SW 1271 (cell line): ENCODE measurements around the gene DACT2.

Experiments
- DNase-seq, 2 experiments: peaks; one replicate each; lab custom pipeline; 2025; lab: John Stamatoyannopoulos, UW

DACT2 gene

DNA sequence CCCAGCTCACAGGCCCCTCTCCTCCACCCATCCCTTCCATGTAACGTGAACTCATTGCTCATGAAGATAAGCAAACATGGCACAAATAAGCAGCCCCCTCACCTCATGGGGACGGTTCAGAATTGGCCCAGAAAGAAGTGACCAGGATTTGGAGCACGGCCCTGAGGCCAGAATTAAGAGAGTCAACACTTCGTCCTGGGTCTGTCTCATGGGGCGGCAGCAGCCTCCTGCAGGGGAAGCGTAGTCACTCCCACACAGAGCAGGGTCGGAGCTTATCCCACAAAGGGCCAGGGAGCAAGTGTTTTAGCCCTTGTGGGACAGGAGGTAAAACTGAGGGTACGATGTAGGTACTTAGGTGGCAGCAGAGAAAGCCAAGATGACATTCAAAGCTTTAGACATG is 28.6 kb upstream of the DACT2 start:
- no peak for DNase-seq

DNA sequence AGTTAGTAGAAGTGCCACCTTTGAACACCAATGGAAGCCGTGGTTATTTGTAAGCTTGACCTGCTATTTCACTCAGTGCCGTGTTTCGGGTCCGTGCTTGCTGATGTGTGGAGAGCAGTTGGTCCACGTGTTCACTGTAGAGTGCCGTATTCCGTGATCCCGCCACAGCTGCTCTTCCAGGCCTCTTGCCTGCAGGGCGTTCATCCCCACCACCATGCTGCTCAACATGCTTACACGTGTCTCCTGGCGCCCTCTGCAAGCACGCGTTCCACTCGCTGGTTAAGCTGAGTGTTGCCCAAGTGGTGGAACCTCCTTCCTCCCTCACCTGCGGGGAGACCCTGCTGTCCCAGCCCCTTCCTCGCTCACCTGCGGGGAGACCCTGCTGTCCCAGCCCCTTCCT is 28.0 kb upstream of the DACT2 start:
- no peak for DNase-seq

DNA sequence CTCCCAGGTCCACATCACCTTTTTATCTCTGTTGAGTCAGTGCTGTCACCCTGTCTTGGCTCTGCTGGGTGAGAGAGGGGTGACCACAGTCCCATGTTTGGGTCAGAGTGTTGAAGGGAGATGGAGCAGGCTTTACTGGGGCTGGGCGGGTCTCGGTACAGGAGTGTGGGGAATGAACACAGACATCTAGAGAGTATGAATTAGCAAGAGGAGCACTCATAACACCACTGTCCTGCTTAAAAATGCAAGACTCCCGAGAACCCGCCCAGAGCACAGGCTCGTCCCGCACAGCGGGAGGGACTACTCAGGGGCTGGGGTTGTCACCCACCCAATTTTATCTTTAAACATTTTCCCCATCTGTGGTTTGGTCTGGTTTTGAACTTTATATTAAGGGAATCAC is 27.5 kb upstream of the DACT2 start:
- DNase-seq = no peak

DNA sequence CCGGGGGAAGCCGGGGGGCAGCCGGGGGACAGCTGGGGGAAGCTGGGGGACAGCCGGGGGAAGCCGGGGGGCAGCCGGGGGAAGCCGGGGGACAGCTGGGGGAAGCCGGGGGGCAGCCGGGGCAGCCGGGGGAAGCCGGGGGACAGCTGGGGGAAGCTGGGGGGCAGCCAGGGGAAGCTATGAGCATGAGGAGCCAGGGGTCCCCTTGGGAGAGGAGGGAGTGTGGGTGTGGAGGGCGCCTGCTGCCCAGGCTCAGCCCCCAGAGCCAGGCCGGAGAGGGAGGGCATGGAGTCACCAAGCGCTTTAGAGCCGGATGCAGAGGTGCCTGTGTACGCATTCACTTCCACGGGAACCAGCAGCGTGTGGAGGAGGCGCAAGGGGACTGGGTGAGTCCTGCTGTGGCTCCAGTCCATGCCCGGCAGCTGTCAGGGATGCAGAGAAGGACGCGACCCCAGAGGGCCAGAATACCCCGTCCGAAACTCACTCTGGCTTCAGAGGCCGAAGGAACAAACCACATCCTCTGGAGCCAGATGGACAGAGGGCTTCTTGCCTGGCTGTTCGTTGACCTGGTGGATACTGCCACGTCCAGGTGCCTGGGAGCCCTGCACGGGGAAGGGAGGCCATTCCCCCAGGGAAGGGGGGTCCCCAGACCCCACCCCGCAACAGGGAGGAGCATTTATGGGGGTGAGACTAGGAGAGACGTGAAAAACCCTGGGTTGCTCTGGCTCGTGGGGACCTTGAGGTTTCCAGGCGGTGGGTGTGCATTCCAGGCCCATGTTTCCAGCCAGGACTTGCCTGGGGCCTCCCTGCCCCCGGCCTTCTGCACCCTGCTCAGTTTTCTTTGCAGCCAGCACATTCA is 26.5 kb upstream of the DACT2 start:
- no peak for DNase-seq

DNA sequence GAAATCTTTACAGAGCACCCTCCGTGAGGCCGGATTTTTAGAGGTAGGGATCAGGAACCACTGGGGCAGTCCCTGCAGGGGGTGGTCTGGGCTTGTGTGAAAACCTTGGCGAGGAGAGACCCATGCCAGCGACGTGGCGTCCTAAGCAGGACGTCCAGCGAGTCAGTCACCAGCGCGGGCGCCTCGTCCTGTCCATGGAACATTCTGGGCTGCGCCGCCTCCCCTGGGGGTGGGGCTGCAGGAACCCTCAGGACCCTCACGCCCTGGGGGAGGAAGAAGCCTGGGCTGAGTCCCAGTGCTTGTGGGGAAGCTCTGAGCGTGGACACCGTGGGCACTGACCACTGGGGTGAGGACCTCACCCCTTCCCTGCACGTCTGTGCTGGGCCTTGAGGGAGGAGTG is 25.7 kb upstream of the DACT2 start:
- DNase-seq = no peak

DNA sequence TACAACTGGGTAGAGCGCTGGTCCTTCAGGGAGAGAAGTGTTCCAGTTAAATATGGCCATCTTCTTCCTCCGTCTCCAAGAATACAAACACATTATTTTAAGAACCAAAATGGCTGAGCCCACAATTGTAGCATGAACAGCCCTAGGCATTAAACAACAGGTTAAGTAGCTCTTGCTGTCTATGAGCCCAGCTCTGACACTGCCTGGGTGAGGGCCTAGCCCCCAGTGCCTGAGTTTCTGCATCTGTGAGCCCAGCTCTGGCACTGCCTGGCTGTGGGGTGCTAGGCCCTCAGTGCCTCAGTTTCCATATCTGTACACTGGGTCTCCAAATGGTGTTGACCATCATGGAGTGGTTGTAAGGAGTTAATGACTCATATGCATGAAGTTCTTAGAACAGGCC is 24.8 kb upstream of the DACT2 start:
- no peak for DNase-seq

DNA sequence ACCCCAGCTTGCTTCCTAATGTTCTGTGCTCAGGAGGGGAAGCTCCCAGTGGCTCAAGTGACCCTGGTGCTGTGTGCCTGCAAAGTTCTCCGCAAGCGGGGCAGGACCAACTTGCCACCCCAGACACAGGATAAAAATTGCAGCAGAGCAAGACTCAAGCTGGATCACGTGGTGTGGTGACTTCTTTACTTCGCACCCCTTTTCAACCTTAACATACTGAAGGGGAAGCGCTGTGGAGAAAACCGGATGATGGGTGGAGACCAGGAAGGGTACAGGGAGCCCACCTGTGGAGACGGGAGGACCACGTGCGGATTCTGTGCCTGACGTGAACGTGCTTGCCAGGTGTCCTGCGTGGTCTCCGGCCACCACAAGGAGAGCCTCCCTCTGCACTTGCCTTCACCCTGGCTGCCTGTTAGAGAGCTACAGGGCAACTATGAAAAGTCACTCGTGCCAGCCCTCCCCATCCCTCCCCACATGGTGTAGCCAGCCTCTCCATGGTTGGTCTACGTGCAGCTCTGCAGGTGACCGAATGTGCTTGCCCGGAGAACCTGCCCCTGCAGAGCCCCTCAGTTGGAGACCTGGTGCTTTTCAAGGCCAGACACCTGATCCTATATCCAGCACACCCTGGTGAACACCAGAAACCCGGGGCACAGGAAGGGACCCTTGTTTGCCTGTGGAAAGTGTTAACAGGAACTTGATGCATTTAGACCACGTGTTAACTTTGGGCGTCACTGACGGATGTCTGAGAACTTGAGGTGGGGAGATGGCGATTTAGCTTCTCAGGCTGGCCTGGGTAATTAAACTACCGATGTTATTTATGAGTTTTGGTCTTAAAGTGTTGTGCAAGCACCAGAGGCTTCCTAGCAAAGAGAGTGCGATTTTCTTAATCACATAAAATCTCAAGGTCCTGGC is 23.9 kb upstream of the DACT2 start:
- no peak for DNase-seq

DNA sequence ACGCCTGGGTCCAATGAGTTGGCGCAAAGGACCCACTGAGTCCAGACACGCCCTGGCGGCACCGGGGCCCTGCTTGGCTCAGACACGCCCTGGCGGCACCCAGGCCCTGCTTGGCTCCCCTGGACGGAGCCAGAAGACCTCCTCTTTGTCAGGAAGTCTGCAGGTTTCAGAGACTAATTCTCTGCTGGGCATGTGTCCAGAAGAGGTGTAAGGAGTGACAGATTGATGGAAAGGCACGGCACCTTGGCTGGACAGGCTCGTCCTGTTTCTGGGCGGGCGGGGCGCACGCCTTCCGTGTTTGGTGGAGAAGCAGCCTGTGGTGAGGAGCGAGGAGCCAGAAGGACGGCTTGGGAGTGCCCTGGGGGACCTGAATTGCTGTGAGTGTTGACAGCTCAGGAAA is 23.1 kb upstream of the DACT2 start:
- DNase-seq = no peak

DNA sequence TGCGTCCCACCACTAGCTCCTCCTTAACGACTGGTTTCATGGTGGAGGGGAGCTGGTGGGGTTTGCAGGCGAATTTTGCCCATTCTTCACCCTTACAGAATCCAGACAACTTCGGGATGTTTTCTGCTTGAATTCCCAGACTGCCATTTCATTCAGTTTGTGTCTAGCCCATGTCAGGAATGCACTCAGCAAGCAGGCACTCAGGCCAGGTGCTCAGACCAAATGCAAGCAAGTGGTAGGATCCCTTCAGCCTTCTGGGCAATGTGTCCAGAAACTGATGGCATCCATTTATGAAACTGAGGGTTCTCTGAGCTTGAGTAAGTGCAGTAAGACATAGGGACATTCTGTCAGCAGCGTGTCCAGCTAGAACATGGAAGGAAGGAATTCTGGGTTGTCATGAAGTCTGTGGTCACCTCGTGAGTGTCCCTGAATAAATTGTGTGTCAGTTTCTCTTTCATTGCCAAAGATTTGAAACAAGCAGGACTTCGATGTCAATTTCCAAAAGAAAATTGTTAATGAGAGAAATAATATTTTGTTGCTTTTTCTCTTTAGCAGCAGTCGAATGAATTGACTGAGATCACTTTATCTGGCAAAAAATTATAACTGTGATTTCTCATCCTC is 21.8 kb upstream of the DACT2 start:
- no peak for DNase-seq

DNA sequence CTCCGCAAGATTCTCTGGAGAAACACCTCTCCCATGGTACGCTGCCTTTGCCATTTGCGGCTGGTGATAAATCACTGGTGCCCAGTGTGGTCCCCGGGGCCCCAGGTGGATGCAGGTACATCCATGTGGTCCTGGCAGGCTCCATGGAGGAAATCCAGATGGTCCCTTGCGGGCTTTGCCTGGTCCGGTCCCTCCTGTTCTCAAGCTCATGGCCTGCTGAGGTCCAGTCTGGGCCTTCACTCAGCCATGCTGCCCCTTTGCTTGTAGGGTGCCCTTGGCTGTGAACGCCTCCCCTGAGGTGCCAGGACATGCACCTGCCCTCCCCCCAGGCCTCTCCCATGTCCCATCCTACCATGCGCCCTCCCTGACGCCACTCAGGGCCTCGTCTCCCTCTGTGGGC is 21.2 kb upstream of the DACT2 start:
- DNase-seq = no peak

DNA sequence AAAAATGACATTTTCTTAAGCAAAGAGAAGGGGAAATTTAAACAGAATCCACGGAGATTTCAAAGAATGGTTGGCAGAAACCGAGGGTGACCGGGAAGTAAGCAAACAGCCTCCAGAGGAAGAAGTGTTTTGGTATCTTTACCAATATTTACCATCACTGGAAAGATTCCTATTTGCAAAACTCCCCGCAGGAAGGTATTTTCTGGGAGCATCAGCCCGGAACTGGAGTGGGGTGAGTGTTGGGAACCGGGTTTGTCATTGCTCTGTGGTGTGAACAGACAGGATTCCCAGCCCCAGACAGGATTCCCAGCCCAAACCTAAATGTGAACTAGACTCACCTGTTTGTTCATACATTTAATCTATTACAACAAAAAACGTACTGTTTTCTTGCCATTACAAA is 19.2 kb upstream of the DACT2 start:
- no peak for DNase-seq

DNA sequence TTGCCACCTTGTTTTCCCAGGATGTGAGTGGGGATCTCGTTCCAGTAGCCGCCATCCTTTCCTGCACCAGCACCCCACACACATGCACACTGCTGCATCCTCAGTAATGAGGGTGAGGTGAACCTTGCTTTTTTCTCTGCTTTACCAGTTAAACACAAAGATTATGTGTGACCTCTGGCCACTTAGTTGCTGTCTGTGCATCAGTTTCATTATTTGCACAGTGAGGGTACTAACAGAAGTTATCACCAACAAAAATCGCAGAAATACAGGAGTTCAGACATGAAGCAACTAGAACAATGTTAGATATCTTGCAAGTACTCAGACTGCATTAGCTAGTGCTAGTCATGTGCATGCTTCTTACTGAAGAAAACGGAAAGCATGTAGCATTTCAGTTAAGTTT is 17.4 kb upstream of the DACT2 start:
- no peak for DNase-seq

DNA sequence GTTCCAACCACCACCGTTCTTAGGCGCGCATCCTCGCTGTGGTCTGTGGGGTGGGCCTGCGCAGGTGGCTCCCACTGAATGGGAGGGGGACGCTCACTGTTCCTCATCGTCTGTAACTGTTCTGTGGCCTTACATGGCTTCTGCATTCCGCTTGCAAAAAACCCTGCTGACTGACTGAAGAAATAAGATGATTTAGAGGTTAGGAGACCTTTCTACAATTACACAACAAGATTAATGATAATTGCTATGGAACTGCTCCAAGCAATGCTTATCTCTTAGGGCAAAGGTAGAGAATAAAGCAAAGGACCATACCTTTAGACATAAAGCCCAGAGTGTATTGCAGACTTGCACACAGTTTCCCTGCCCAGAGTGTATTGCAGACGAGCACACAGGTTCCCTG is 14.4 kb upstream of the DACT2 start:
- DNase-seq = no peak

DNA sequence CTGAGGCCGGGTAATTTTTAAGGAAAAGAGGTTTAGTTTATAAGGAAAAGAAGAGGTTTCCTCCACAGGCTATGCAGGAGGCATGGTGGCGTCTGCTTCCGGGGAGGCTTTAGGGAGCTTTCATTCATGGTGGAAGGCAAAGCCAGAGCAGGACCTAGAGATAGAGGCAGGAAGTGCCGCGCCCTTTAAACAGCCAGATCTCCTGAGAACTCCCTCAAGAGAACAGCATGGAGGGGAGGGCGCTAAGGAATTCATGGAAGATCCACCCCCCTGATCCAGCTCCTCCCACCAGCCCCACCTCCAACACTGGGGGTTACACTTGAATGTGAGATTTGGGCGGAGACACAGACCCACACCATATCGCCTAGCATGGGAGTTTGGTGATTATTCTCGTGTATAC is 13.9 kb upstream of the DACT2 start:
- no peak for DNase-seq

DNA sequence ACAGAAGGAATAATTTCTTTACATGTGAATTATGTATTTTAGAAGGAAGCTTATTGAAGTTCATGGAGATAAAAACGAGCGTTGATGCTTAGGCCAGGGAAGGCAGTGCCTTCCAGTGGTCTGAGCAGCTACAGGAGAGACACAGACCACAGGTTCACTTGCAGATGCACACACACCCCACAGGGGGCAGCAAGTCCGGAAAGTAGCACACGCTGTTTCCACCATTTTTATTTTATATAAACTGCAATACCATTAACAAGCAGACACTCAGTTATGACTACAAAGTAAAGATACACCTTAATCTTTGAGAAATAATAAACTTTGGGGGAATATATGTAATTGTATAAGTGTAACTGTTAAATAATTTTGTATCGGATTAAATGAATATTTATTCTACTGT is 13.5 kb upstream of the DACT2 start:
- DNase-seq = peak in 1 of 2 experiments; percentile 7

DNA sequence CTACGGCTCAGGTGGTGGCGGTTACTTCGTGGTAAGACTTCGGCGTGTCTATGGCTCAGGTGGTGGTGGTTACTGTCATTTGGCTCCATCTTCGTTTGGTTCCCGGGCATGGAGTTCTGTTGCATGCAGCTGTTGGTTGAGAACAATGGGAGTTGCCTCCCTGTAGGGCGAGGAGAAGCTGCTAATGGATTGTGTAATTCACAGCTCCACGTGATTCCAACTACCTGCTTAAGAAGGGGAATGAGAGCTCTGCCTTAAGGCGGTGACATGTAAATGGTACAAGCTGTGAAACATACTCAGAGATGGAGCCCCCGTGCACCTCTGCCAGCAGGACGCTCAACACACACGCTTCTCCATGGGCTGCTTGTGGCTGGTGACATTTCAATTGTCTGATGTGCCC is 12.4 kb upstream of the DACT2 start:
- no peak for DNase-seq

DNA sequence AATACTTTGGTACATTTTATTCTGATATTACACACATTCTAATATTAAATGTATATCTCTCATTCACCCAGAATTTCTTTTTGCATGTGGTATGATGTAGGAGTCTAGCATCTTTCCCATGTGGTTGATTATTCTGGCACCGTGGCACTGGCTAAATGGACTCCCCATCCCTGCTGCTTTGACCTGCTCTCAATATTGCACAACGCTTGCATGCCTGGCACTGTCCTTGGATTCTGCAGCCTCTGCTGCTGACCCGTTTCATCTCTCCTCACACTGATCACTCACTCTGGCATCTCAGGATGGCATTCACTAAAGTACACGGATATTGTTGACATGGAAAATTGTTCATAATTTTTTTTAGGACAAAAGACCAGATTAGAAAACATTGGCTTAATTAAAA is 11.5 kb upstream of the DACT2 start:
- DNase-seq = no peak

DNA sequence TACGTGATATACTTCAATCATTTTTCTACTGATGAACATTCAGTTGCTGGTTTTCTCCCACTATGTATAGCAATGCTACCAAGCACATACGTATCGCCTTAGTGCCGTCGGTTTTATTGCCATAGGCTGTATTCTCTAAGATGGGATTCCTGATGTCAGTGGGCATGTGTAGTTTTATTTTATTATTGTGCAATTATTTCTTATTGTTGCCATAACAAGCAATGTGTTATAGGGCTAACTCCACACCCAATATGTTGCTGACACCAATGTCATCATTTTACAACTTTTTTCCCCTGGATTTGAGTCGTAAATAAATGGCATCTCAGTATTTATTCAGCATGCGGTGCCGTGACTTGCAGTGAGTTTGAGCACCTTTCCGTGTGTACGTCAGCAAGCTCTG is 10.8 kb upstream of the DACT2 start:
- no peak for DNase-seq

DNA sequence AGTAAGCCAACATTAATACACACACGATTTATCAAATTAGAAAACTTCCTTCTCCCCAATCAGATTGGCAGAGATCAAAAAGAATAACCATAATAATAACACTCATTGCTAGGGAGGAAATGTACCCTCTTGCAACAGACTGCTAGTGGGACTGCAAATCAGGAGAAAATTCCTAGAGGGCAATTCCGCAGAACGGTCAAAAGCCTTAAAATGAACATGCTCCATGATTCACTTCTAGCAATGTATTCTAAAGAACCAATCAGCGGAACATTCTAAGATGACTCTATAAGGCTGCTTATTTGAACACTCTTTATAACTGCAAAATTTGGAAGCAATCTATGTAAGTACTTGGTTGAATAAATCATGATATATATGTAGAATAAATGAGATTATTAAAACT is 8.5 kb upstream of the DACT2 start:
- no peak for DNase-seq

DNA sequence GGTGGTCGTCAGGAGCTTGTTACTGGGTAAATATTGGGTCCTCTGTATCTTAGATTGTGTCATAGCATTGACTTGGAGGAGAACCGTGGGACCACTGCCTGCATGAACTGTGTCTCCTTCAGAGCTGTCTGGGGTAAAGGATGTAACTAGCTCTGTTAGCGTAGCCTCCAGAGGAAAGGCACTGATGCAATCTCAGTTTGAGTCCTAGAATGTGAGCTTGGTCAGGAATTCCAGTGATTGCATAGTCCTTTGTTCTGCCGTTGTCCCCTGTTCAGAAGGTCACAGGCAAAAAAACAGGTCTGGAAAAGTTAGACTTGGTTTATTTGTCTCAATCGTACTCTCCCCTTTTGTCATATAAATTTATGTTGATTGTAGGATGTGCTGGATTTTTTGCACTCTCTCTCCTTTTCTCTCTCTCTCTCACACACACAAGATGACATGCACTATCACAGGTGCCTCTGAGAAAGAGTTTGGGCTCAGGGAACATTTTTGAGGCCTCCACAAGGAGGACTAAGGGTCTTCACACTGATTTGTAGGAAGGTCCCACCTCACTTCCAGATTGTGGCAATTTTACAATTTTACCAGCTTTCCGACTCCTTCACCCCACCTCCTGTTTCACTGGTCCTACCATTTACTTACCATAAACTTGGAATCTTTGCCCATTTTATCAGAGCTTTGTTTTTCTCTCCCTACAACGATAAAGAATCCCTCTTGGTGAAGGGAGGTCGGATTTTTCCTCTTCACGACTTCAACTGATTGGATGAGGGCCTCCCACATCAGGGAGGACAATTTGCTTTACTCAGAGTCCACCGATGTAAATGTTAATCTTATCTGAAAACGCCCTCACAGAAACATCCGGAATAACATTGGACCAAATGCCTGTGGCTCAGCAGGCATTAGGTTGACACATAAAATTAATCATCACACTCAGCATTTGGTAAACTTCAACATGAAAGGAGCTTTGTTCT is 7.0 kb upstream of the DACT2 start:
- peak in 1 of 2 experiments; percentile 46 for DNase-seq

DNA sequence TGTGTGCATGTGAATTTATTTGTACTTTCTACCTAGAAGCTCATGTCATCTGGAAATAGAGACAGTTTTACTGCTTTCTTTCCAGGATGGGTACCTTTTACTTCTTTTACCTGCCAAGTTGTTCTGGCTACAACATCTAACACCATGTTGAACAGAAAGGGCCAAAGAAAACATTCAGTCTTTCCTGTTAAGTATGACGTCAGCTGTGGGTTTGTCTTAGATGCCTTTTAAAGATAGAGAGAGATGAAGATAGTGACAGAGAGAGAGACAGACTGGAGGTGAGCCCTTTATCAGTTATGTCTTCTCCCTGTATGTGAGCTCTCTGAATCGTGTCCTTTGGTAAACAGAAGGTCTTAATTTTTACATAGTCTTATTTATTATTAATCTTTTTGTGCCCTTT is 3.4 kb upstream of the DACT2 start:
- no peak for DNase-seq

DNA sequence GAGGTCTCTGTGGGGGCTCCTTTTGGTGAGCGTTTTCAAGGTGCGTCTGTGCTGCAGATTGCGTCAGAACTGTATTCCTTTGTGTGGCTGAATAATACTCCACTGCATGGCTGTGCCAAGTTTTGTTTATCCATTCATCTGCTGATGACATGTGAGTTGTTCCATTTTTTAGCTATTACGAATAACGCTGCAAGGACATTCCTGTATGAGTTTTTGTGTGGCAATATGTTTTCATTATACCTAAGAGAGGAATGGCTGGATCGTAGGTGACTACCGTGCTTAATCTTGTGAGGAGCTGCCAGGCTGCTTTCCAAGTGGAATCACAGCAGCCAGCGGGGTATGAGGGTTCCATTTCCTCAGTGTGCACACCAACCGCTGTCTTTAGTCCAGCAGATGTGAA is 1.1 kb upstream of the DACT2 start:
- no peak for DNase-seq
